H1 (cell line): ENCODE results near the gene RO60. TPM values are rescaled to one million over a fixed set of nuclear protein-coding genes. Genes with fewer than 3 reads are reported as not detected.

Experiments
- CTCF ChIA-PET: fragments of 300-600 bp; sonication (Branson Sonifier 250); formaldehyde crosslinking; loops from one replicate; lab custom pipeline; 2021; ENCODE audit not compliant: partially characterized antibody; lab: Charles Lee
- POLR2A ChIA-PET: fragments of 300-600 bp; sonication (Branson Sonifier 250); formaldehyde crosslinking; loops from one replicate; lab custom pipeline; 2021; ENCODE audit warnings: inconsistent platforms; ENCODE audit not compliant: partially characterized antibody; lab: Charles Lee
- DNase-seq, 2 experiments: peaks; one replicate each; pipeline versions ENCODE4 v3.0.0 to v3.0.0-alpha.2; 2010 to 2022; ENCODE audit warnings: low spot score in 2 of 2, low read depth in 1 of 2, mixed read lengths in 1 of 2
- FAIRE-seq: peaks from 2 replicates; lab custom pipeline; 2011; peaks lifted over from hg19 to GRCh38; lab: Jason Lieb, UNC
- H2AFZ ChIP-seq: 2 replicates; pipeline ENCODE4 v1.8.1; 2012; ENCODE audit warnings: low read length, inconsistent platforms
- H2AK5ac ChIP-seq: 2 replicates; pipeline ENCODE4 v1.6.1; 2013; ENCODE audit warnings: low read depth, low read length
- H2BK120ac ChIP-seq: replicated peaks from 2 replicates; pipeline ENCODE3; 2013; ENCODE audit warnings: low read depth, low read length, inconsistent platforms
- H2BK12ac ChIP-seq: 2 replicates; pipeline ENCODE4 v1.6.1; 2013; ENCODE audit warnings: low read depth, low read length
- H2BK15ac ChIP-seq: 2 replicates; pipeline ENCODE4 v1.6.1; 2013; ENCODE audit warnings: low read length
- H2BK20ac ChIP-seq: 2 replicates; pipeline ENCODE4 v1.6.1; 2013; ENCODE audit warnings: low read length
- H2BK5ac ChIP-seq: 2 replicates; pipeline ENCODE4 v1.6.1; 2013; ENCODE audit warnings: low read depth, low read length
- H3K14ac ChIP-seq: 2 replicates; pipeline ENCODE4 v1.6.1; 2013; ENCODE audit warnings: inconsistent platforms; ENCODE audit not compliant: insufficient read length
- H3K18ac ChIP-seq: 2 replicates; pipeline ENCODE4 v1.6.1; 2013; ENCODE audit warnings: low read length; ENCODE audit errors: extremely low read depth
- H3K23ac ChIP-seq: 2 replicates; pipeline ENCODE4 v1.6.1; 2013; ENCODE audit warnings: inconsistent platforms; ENCODE audit not compliant: insufficient read length
- H3K23me2 ChIP-seq: 2 replicates; pipeline ENCODE4 v1.6.1; 2013; ENCODE audit warnings: low read depth, low read length
- H3K27ac ChIP-seq: 2 replicates; pipeline ENCODE4 v1.6.1; 2011; ENCODE audit warnings: low read depth, low read length, inconsistent platforms
- H3K27me3 ChIP-seq, 4 experiments: replicated peaks in 1 of 4; 1 replicate in 1 of 4; 2 replicates in 3 of 4; pipeline versions ENCODE4 v1.6.1 to v1.8.1; 2011 to 2013; ENCODE audit warnings: low read length in 3 of 4, mild to moderate bottlenecking in 3 of 4, inconsistent platforms in 2 of 4, mixed read lengths in 2 of 4, moderate library complexity in 1 of 4; ENCODE audit not compliant: control insufficient read depth in 3 of 4, insufficient read depth in 3 of 4; ENCODE audit errors: extremely low read depth in 1 of 4
- H3K36me3 ChIP-seq, 4 experiments: 2 replicates each; pipeline versions ENCODE4 v1.6.1 to v1.8.1; 2011 to 2013; ENCODE audit warnings: mild to moderate bottlenecking in 4 of 4, low read length in 3 of 4, moderate library complexity in 2 of 4, control low read depth in 1 of 4, inconsistent platforms in 1 of 4; ENCODE audit not compliant: insufficient read depth in 4 of 4, control insufficient read depth in 2 of 4
- H3K4ac ChIP-seq: replicated peaks from 2 replicates; pipeline ENCODE3; 2013; ENCODE audit warnings: low read length, low read depth, mixed read lengths, inconsistent platforms; ENCODE audit not compliant: insufficient read length
- H3K4me1 ChIP-seq, 4 experiments: replicated peaks in 1 of 4; 1 replicate in 1 of 4; 2 replicates in 3 of 4; pipeline versions ENCODE4 v1.6.1 to v1.8.1; 2011 to 2013; ENCODE audit warnings: low read length in 3 of 4, inconsistent platforms in 2 of 4, mixed read lengths in 1 of 4; ENCODE audit not compliant: insufficient read depth in 4 of 4, control insufficient read depth in 3 of 4
- H3K4me2 ChIP-seq, 2 experiments: 2 replicates each; pipeline versions ENCODE4 v1.6.1 to v1.8.1; 2011 to 2013; ENCODE audit warnings: low read depth in 2 of 2, low read length in 2 of 2, control low read depth in 1 of 2, inconsistent platforms in 1 of 2, mild to moderate bottlenecking in 1 of 2; ENCODE audit not compliant: insufficient read depth in 1 of 2
- H3K4me3 ChIP-seq, 4 experiments: fragments of 200-600, 300-600 bp in 1 of 4; sonication (generic), shearing (Covaris generic), sonication (Bioruptor Twin) in 1 of 4; 2 replicates each; pipeline versions ENCODE4 v1.5.1 to v1.8.1; 2011 to 2016; ENCODE audit warnings: low read length in 4 of 4, low read depth in 3 of 4, control low read depth in 2 of 4, inconsistent platforms in 2 of 4, mild to moderate bottlenecking in 2 of 4, mixed read lengths in 1 of 4, moderate library complexity in 1 of 4; ENCODE audit not compliant: insufficient read depth in 2 of 4; ENCODE audit errors: extremely low read depth in 1 of 4
- H3K56ac ChIP-seq: replicated peaks from 2 replicates; pipeline ENCODE3; 2013; ENCODE audit warnings: low read depth, mild to moderate bottlenecking, mixed read lengths, low read length, inconsistent platforms; ENCODE audit not compliant: insufficient read length
- H3K79me1 ChIP-seq: 2 replicates; pipeline ENCODE4 v1.6.1; 2013; ENCODE audit warnings: low read depth, low read length, control low read depth
- H3K79me2 ChIP-seq, 2 experiments: 2 replicates each; pipeline versions ENCODE4 v1.6.1 to v1.8.1; 2012 to 2013; ENCODE audit warnings: low read length in 2 of 2, mild to moderate bottlenecking in 2 of 2, inconsistent platforms in 1 of 2; ENCODE audit not compliant: insufficient read depth in 2 of 2, control insufficient read depth in 1 of 2
- H3K9ac ChIP-seq, 4 experiments: replicated peaks in 1 of 4; 1 replicate in 1 of 4; 2 replicates in 3 of 4; pipeline versions ENCODE4 v1.6.1 to v1.8.1; 2011 to 2013; ENCODE audit warnings: low read depth in 3 of 4, low read length in 3 of 4, control low read depth in 2 of 4, mild to moderate bottlenecking in 2 of 4, moderate library complexity in 2 of 4, inconsistent platforms in 1 of 4; ENCODE audit errors: extremely low read depth in 1 of 4
- H3K9me3 ChIP-seq, 2 experiments: 2 replicates each; pipeline versions ENCODE4 v1.6.1 to v1.8.1; 2012 to 2013; ENCODE audit warnings: mild to moderate bottlenecking in 2 of 2, moderate library complexity in 2 of 2, control low read depth in 1 of 2, inconsistent platforms in 1 of 2, low read depth in 1 of 2, low read length in 1 of 2, mixed read lengths in 1 of 2; ENCODE audit not compliant: insufficient read depth in 2 of 2
- H4K20me1 ChIP-seq, 2 experiments: replicated peaks in 1 of 2; 2 replicates each; pipeline versions ENCODE3 to v1.8.1; 2011 to 2013; ENCODE audit warnings: inconsistent platforms in 2 of 2, low read length in 2 of 2, mild to moderate bottlenecking in 1 of 2; ENCODE audit not compliant: insufficient read depth in 2 of 2, control insufficient read depth in 1 of 2
- H4K5ac ChIP-seq: 2 replicates; pipeline ENCODE4 v1.6.1; 2013; ENCODE audit warnings: low read length, low read depth, mixed read lengths, inconsistent platforms; ENCODE audit not compliant: insufficient read length
- H4K8ac ChIP-seq: 2 replicates; pipeline ENCODE4 v1.8.0; 2013; ENCODE audit warnings: mild to moderate bottlenecking, moderate library complexity, low read length, inconsistent platforms; ENCODE audit not compliant: insufficient read depth; ENCODE audit errors: extremely low read depth
- H4K91ac ChIP-seq: replicated peaks from 2 replicates; pipeline ENCODE3; 2013; ENCODE audit warnings: low read length, mixed read lengths, inconsistent platforms; ENCODE audit not compliant: insufficient read length
- CHD1 ChIP-seq: IDR thresholded peaks from 2 replicates; pipeline ENCODE4 v1.6.1; 2012; ENCODE audit warnings: low read depth, low read length, improper control_type of control experiment
- POLR2AphosphoS5 ChIP-seq: IDR thresholded peaks from 2 replicates; pipeline ENCODE4 v1.6.1; 2011; ENCODE audit warnings: low read depth, low read length
- SP1 ChIP-seq: IDR thresholded peaks from 2 replicates; pipeline ENCODE4 v1.6.1; 2011; ENCODE audit warnings: low read depth, low read length
- polyA plus RNA-seq, 7 experiments: library from polyadenylated mRNA; depleted of rRNA in 3 of 7; stranded (reverse) in 5 of 7; unstranded in 2 of 7; fragments of >200 nt in 5 of 7; fragments of 200-250 nt in 2 of 7; gene quantifications; 1 replicate in 5 of 7; 2 replicates in 1 of 7; 4 replicates in 1 of 7; pipeline versions ENCODE4 v1.2.1 to v1.2.3, GENCODE V29; 2011 to 2013; ENCODE audit warnings: missing spikeins in 2 of 7, mixed read lengths in 2 of 7
- total RNA-seq: library from RNA; stranded (reverse); fragmentation: NEBNext Ultra II Directional; extraction: Animal tissue kit (Norgen Biotek cat#: 25700); gene quantifications from 2 replicates; pipeline ENCODE4 v1.2.1, GENCODE V29; 2021

Gene RO60
- total and polyA plus RNA-seq, 2 of the 8 experiments (the other 6 are each of a cell fraction or from before 2014, with no cell fraction given), result 13.6 to 103 TPM

DNA sequence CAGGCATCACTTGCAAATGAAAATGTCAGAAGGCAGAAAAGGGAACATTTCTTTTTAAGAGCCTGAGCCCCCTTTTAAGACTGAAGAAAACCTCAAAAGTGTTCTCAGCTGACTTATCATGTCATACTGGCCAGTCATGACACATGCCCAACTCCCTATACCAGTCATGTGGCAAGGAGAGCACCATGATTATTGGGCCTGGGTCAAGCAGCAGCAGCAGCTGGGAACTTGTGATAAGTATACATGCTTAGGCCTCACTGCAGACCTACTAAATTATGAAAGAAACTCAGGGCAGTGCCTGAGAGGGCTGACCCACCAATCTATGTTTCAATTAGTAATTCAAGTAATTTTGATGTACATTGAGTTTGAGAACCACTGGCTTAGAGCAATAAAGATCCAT, 8.6 kb downstream of the RO60 start:
- no peak overlapping the region for H3K14ac ChIP-seq
- H3K79me2 ChIP-seq, result peaks cover 10 to 79% of the 10 kb centered on the region in 2 experiments; a peak in 3 of 4 replicates
- H3K23ac ChIP-seq, result no peak overlapping the region
- H2BK15ac ChIP-seq, result no peak overlapping the region
- no peak overlapping the region for H3K27ac ChIP-seq
- POLR2A ChIA-PET, result no interaction called here
- H3K4ac ChIP-seq, result no peak overlapping the region
- no peak overlapping the region for H3K18ac ChIP-seq
- no peak overlapping the region for H3K4me2 ChIP-seq
- H2BK5ac ChIP-seq, result no peak overlapping the region
- no peak overlapping the region for H2BK120ac ChIP-seq
- no peak overlapping the region for H3K9ac ChIP-seq
- H2BK12ac ChIP-seq, result no peak overlapping the region
- H3K4me1 ChIP-seq, result peaks cover 0 to 9% (median 1%) of the 10 kb centered on the region in 4 experiments; a peak in 2 of 7 replicates
- H2AK5ac ChIP-seq, result no peak overlapping the region
- no peak overlapping the region for H2AFZ ChIP-seq
- TF ChIP-seq CHD1, result no peak
- TF ChIP-seq POLR2AphosphoS5, result no peak
- TF ChIP-seq SP1, result no peak
- CTCF ChIA-PET, result interaction anchor here (1.2 kb wide), 1 partner anchor 29 kb away, joined by 3 read pairs; no protein-coding TSS in a partner anchor
- FAIRE-seq (no peak), DNase-seq (no peak)
- no peak overlapping the region for H2BK20ac ChIP-seq
- no peak overlapping the region for H4K91ac ChIP-seq
- H3K4me3 ChIP-seq, result no peak overlapping the region
- H3K36me3 ChIP-seq, result peaks cover 0 to 5% (median 1%) of the 10 kb centered on the region in 4 experiments; a peak in 2 of 8 replicates
- no peak overlapping the region for H3K56ac ChIP-seq
- H3K27me3 ChIP-seq, result no peaks in the 10 kb centered on the region
- H3K23me2 ChIP-seq, result no peaks in the 10 kb centered on the region
- peaks cover 10 to 17% of the 10 kb centered on the region in 2 experiments for H4K20me1 ChIP-seq
- H3K9me3 ChIP-seq, result no peaks in the 10 kb centered on the region
- H4K8ac ChIP-seq, result no peak overlapping the region
- peaks cover 9% of the 10 kb centered on the region; the same call in 1 of the 2 replicates for H3K79me1 ChIP-seq
- H4K5ac ChIP-seq, result no peak overlapping the region
